NCI-H146 treated with DMSO at 0.1 percent for 48 hours (cell line): ENCODE data around the gene TMEM87A.

ENCODE experiments used
- DNase-seq: peaks from one replicate; lab custom pipeline; 2025; ENCODE audit not compliant: unreplicated experiment; lab: John Stamatoyannopoulos, UW

TMEM87A gene

GRCh38 chr15:42207674-42208579, 65.3 kb downstream of the TMEM87A start, which contains the start of gene VPS39:
VPS39 (minus strand) TSS chr15:42208304; CDS start chr15:42208153, 151 bp downstream.
- peak; percentile 22 for DNase-seq

- no peak for DNase-seq
Measured at GRCh38 chr15:42206406-42206805, 66.8 kb downstream of the TMEM87A start.

- DNase-seq, result no peak
Measured at GRCh38 chr15:42203891-42204290, 69.3 kb downstream of the TMEM87A start.

GRCh38 chr15:42202653-42203052, 70.6 kb downstream of the TMEM87A start:
- no peak for DNase-seq

- DNase-seq, result no peak
Measured at GRCh38 chr15:42201801-42202200, 71.4 kb downstream of the TMEM87A start.

GRCh38 chr15:42199126-42199525, 74.1 kb downstream of the TMEM87A start:
- DNase-seq, result no peak

GRCh38 chr15:42198516-42198915, 74.7 kb downstream of the TMEM87A start:
- DNase-seq, result no peak

- no peak for DNase-seq
Measured at GRCh38 chr15:42194513-42194912, 78.7 kb downstream of the TMEM87A start.

- no peak for DNase-seq
Measured at GRCh38 chr15:42193383-42193782, 79.8 kb downstream of the TMEM87A start.

GRCh38 chr15:42191610-42192346, 81.5 kb downstream of the TMEM87A start:
- DNase-seq, result no peak

GRCh38 chr15:42190370-42190769, 82.9 kb downstream of the TMEM87A start:
- DNase-seq, result no peak

GRCh38 chr15:42185801-42186200, 87.4 kb downstream of the TMEM87A start:
- no peak for DNase-seq

GRCh38 chr15:42184736-42185135, 88.5 kb downstream of the TMEM87A start:
- DNase-seq, result no peak

GRCh38 chr15:42184296-42184695, 88.9 kb downstream of the TMEM87A start:
- DNase-seq, result no peak

- DNase-seq, result no peak
Measured at GRCh38 chr15:42182961-42183360, 90.3 kb downstream of the TMEM87A start.

- no peak for DNase-seq
Measured at GRCh38 chr15:42182328-42182886, 90.8 kb downstream of the TMEM87A start.

- no peak for DNase-seq
Measured at GRCh38 chr15:42178056-42178455, 95.2 kb downstream of the TMEM87A start.

- no peak for DNase-seq
Measured at GRCh38 chr15:42175671-42176070, 97.6 kb downstream of the TMEM87A start.

- DNase-seq, result no peak
Measured at GRCh38 chr15:42172475-42172874, 100.8 kb downstream of the TMEM87A start.

- DNase-seq, result no peak
Measured at GRCh38 chr15:42171795-42172194, 101.4 kb downstream of the TMEM87A start.

- no peak for DNase-seq
Measured at GRCh38 chr15:42171122-42171521, 102.1 kb downstream of the TMEM87A start.
